BJ (cell line): ENCODE results near the gene STX2. TPM values are rescaled to one million over a fixed set of nuclear protein-coding genes. Genes with fewer than 3 reads are reported as not detected.

ENCODE experiments used
- CTCF ChIA-PET: fragments of 350-600 bp; formaldehyde crosslinking; extraction: SDS; loops from one replicate; lab custom pipeline; 2021; ENCODE audit warnings: antibody characterized with exemption, inconsistent platforms; lab: Yijun Ruan, JAX
- POLR2A ChIA-PET: fragments of 300-600 bp; sonication (Branson Sonifier 250); formaldehyde crosslinking; extraction: SDS; loops from one replicate; lab custom pipeline; 2021; ENCODE audit warnings: antibody characterized with exemption; lab: Charles Lee
- DNase-seq: peaks from one replicate; pipeline ENCODE4 v3.0.0-alpha.2; 2011; ENCODE audit warnings: low read depth
- H3K27me3 ChIP-seq: 2 replicates; pipeline ENCODE4 v1.6.0; 2011; ENCODE audit warnings: low read length; ENCODE audit not compliant: control insufficient read depth, insufficient read depth
- H3K36me3 ChIP-seq: 2 replicates; pipeline ENCODE4 v1.5.1; 2011; ENCODE audit warnings: low read length; ENCODE audit not compliant: control insufficient read depth, insufficient read depth
- H3K4me3 ChIP-seq: 2 replicates; pipeline ENCODE4 v1.5.1; 2011; ENCODE audit warnings: low read depth, mild to moderate bottlenecking, control low read depth, low read length
- CTCF ChIP-seq: IDR thresholded peaks from 2 replicates; pipeline ENCODE4 v1.5.1; 2011; ENCODE audit warnings: low read depth, mild to moderate bottlenecking, control low read depth, inconsistent platforms, low read length, moderate library complexity; ENCODE audit not compliant: insufficient read depth
- polyA plus RNA-seq: library from polyadenylated mRNA; depleted of rRNA; stranded (reverse); fragments of >200 nt; gene quantifications from 2 replicates; pipeline ENCODE4 v1.2.3, GENCODE V29; 2011

STX2 gene
- polyA plus RNA-seq, 1 experiment, result 26.0 TPM

DNA sequence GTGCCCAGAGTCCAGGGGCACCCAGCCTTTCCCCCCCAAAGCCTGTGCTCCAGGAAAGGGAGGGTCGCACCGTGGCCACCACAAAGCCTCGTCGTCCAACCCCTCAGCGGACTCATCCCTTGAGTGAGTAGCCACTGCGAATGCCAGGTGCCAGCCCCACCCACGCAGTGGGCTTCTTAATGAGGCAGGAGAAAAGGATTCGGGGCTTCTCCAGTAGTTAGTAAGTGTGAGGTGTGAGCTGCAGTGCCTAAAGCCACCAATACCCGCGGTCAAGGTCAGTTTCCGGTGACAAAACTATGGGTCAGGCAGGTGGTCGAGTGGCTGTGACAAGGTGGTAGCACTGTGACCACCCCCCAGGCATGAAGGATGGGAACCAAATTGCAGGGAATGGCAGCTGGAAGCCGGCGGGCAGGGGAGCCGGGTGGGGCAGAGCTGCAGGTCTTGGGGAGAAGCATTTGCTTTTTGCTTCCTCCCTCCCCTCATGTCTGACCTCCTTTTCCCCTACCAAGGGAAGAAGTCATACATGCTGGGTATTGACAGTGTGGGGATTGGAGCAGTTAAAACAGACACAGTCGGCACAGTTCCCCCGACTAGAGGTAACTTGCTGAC is 40.8 kb upstream of the STX2 start:
- no peaks in the 10 kb centered on the region for H3K27me3 ChIP-seq
- no peak for DNase-seq
- no peak for TF ChIP-seq CTCF
- no peak overlapping the region for H3K4me3 ChIP-seq
- H3K36me3 ChIP-seq, result peaks cover 3% of the 10 kb centered on the region
- CTCF ChIA-PET, result interaction anchor here (0.6 kb wide), 1 partner anchor 939 kb away, joined by 3 read pairs; no protein-coding TSS in a partner anchor
- POLR2A ChIA-PET, result interaction anchor here (0.6 kb wide), 1 partner anchor 59 kb away, joined by 4 read pairs; no protein-coding TSS in a partner anchor

GRCh38 chr12:130879212-130879686 is 40.2 kb upstream of the STX2 start:
- no peak for DNase-seq
- CTCF ChIA-PET, result no interaction called here
- POLR2A ChIA-PET, result no interaction called here
- no peak for TF ChIP-seq CTCF
- Histone ChIP-seq H3K36me3 (peaks cover 6% of the 10 kb centered on the region), H3K4me3 (no peak overlapping the region), H3K27me3 (no peaks in the 10 kb centered on the region)

DNA sequence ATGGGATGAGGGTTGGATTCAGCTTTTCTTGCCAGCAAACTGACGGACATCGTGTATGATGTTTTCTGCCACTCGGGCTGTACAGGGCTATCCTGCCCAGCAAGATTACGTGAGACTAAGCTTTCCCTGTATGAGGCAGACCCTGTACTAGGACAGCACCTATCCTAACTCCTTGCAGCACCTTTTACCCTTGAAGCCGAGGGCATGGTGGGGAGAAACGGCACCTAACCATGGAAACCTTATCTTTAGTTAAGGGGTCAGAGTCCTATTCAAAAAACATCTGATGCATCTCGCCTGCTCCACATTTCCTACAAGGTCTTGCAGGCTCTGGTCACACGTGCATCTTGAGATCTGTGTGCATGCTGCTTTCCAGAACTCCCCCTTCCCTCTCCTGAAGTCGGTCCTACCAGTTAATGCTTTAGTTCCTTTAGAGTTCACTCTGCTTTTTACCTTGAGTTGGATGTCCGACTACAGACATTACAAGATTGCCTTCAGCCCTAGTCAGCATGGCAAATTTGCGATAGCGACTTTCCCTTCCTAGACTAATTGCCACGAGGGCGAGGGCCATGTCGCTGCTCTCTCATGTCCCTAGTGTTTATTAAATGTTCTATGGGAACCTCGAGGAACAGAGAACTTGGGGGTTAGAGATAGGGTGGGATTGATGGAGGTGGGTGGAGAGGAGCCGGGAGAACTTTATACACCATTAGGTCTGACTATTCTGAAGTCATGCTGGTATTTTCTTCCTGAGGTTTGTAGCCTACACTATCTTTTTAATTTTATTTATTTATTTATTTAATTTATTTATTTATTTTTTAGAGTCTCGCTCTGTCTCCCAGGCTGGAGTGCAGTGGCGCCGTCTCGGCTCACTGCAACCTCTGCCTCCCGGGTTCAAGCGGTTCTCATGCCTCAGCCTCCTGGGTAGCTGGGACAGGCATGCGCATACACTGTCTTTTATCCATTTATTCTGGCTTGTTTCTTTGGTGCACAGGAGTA is 39.4 kb upstream of the STX2 start:
- POLR2A ChIA-PET, result interaction anchor here (0.6 kb wide), 1 partner anchor 1071 kb away, joined by 4 read pairs; the partner anchor contains the start of gene EP400
- no peak for TF ChIP-seq CTCF
- no peaks in the 10 kb centered on the region for H3K27me3 ChIP-seq
- H3K4me3 ChIP-seq, result no peak overlapping the region
- no peak for DNase-seq
- CTCF ChIA-PET, result interaction anchor here (0.9 kb wide), 1 partner anchor 28 kb away, joined by 3 read pairs; no protein-coding TSS in a partner anchor
- H3K36me3 ChIP-seq, result peaks cover 6% of the 10 kb centered on the region

- Histone ChIP-seq H3K36me3 (peaks cover 6% of the 10 kb centered on the region), H3K27me3 (no peaks in the 10 kb centered on the region), H3K4me3 (no peak overlapping the region)
- ChIA-PET POLR2A (no interaction called here), CTCF (interaction anchor here (0.6 to 0.9 kb wide), 2 partner anchors 26 to 27 kb away, joined by 3 read pairs; no protein-coding TSS in a partner anchor)
- no peak for DNase-seq
- no peak for TF ChIP-seq CTCF
Observed at GRCh38 chr12:130877333-130877732, 38.3 kb upstream of the STX2 start.

DNA sequence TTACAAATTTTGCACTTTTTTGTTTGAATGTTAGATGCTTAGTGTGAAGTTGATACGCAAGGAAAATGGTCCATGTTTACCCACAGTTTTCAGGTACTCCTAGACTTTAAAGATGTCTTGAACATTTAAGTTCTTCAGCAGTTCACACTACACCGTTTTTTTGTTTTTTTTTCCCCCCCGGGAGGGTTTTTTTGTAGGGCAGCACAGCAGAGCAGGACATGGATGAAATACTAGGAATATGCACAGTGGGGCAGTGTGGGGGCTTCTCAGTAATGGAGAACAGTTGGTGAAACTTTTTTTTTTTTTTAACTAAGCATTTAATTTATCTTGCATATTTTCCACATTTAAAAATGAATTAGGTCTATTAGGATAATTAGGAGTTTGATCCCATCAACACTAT is 37.7 kb upstream of the STX2 start:
- Histone ChIP-seq H3K36me3 (peaks cover 6% of the 10 kb centered on the region), H3K4me3 (no peak overlapping the region), H3K27me3 (no peaks in the 10 kb centered on the region)
- CTCF ChIA-PET, result no interaction called here
- TF ChIP-seq CTCF, result no peak
- DNase-seq, result no peak
- POLR2A ChIA-PET, result no interaction called here
